GM18498 (cell line): ENCODE results near the gene CCL14.
A peak's percentile ranks its signal among the peaks of the same experiment; 100 is the strongest.

Experiments
- ATAC-seq: cut with Tn5 transposase; IDR thresholded peaks from one replicate; pipeline ENCODE4 v1.9.1; 2021; ENCODE audit warnings: mild to moderate bottlenecking, moderate library complexity; ENCODE audit not compliant: unreplicated experiment

Gene CCL14

GRCh38 chr17:35991075-35991474 lies 4.5 kb upstream of the CCL14 start:
- no peak for ATAC-seq

- no peak for ATAC-seq
Measured at GRCh38 chr17:35988164-35988563, 1.6 kb upstream of the CCL14 start.

GRCh38 chr17:35984140-35984539 lies 2.4 kb downstream of the CCL14 start:
- no peak for ATAC-seq

- no peak for ATAC-seq
Measured at GRCh38 chr17:35982409-35983191, 3.9 kb downstream of the CCL14 start.

GRCh38 chr17:35981908-35982330 lies 4.6 kb downstream of the CCL14 start:
- no peak for ATAC-seq

GRCh38 chr17:35981246-35981645 lies 5.3 kb downstream of the CCL14 start, which contains the start of gene CCL16:
TSS of gene CCL16 (minus strand) at chr17:35981497. CDS start at chr17:35981420, 77 bp downstream.
- ATAC-seq: no peak

- ATAC-seq: no peak
Measured at GRCh38 chr17:35978346-35978745, 8.2 kb downstream of the CCL14 start.

GRCh38 chr17:35977509-35977908 lies 9.0 kb downstream of the CCL14 start:
- ATAC-seq: no peak

GRCh38 chr17:35973333-35974260 lies 12.9 kb downstream of the CCL14 start:
- no peak for ATAC-seq

- ATAC-seq: no peak
Measured at GRCh38 chr17:35972945-35973332, 13.6 kb downstream of the CCL14 start.

GRCh38 chr17:35972535-35972934 lies 14.0 kb downstream of the CCL14 start:
- no peak for ATAC-seq

- no peak for ATAC-seq
Measured at GRCh38 chr17:35972066-35972465, 14.5 kb downstream of the CCL14 start.

GRCh38 chr17:35969558-35970380 lies 16.8 kb downstream of the CCL14 start:
- ATAC-seq: no peak

GRCh38 chr17:35968520-35969054 lies 17.9 kb downstream of the CCL14 start:
- ATAC-seq: no peak

- ATAC-seq: no peak
Measured at GRCh38 chr17:35965272-35965671, 21.3 kb downstream of the CCL14 start.

- no peak for ATAC-seq
Measured at GRCh38 chr17:35963663-35964062, 22.9 kb downstream of the CCL14 start.

GRCh38 chr17:35953720-35954119 lies 32.8 kb downstream of the CCL14 start:
- no peak for ATAC-seq

- ATAC-seq: no peak
Measured at GRCh38 chr17:35949401-35949800, 37.1 kb downstream of the CCL14 start.

- no peak for ATAC-seq
Measured at GRCh38 chr17:35948092-35948491, 38.4 kb downstream of the CCL14 start.

- ATAC-seq: peak; percentile 46
Measured at GRCh38 chr17:35947156-35947585, 39.4 kb downstream of the CCL14 start.

GRCh38 chr17:35944151-35944550 lies 42.4 kb downstream of the CCL14 start:
- ATAC-seq: no peak
